ENCODE measurements around the gene FAM133A. TPM values are rescaled to one million over a fixed set of nuclear protein-coding genes. Genes with fewer than 3 reads are reported as not detected.

FAM133A gene
- total RNA-seq, 6 donors from 2014 or later = 0.07 TPM; not detected in 5

- DNase-seq (no peak), ATAC-seq (ENCODE audit: low FRiP score in 2 of 2) (no peak)
- no peaks in the 10 kb centered on the region for H3K27me3 ChIP-seq
- H3K4me1 ChIP-seq = no peaks in the 10 kb centered on the region
- no peaks in the 10 kb centered on the region for H3K9me3 ChIP-seq
- no peaks in the 10 kb centered on the region for H3K36me3 ChIP-seq
- no peak for TF ChIP-seq CTCF (IDR thresholded peaks at IDR 0.05)
- TF ChIP-seq POLR2A (IDR thresholded peaks at IDR 0.05) = no peak
- no peak for TF ChIP-seq EP300 (IDR thresholded peaks at IDR 0.05)
- no peak for TF ChIP-seq POLR2AphosphoS5 (IDR thresholded peaks at IDR 0.05)
- no peak overlapping the region for H3K4me3 ChIP-seq
- H3K27ac ChIP-seq = no peak overlapping the region
Observed at GRCh38 chrX:93741811-93742210, 67.8 kb downstream of the FAM133A start.

- no peak overlapping the region for H3K27ac ChIP-seq
- ATAC-seq (ENCODE audit: low FRiP score in 2 of 2) (no peak), DNase-seq (no peak)
- no peaks in the 10 kb centered on the region for H3K4me1 ChIP-seq
- H3K4me3 ChIP-seq = no peak overlapping the region
- WGBS, 2 donors = 81 to 84% methylated on average over 3 to 5 of the region's 5 CpGs
- TF ChIP-seq POLR2A (IDR thresholded peaks at IDR 0.05) (no peak), CTCF (IDR thresholded peaks at IDR 0.05) (no peak), EP300 (IDR thresholded peaks at IDR 0.05) (no peak), POLR2AphosphoS5 (IDR thresholded peaks at IDR 0.05) (no peak)
- H3K9me3 ChIP-seq = no peaks in the 10 kb centered on the region
- H3K36me3 ChIP-seq = no peaks in the 10 kb centered on the region
- H3K27me3 ChIP-seq = no peaks in the 10 kb centered on the region
Observed at GRCh38 chrX:93760163-93760562, 86.2 kb downstream of the FAM133A start.

Other genes starting within 250 kb of the FAM133A start
- gene NAP1L3, start 628 bp upstream of the FAM133A start, total RNA-seq = 1 to 10 TPM in 1 of 6 donors, under 1 TPM in 4, not detected in 1; 0.59 to 1.8 (median 0.76) TPM